Esophagus muscularis mucosa (tissue), 3 donors: ENCODE measurements around the gene PTPRN2.

Source experiments
- CTCF ChIP-seq, 3 experiments: fragments of 200-600 bp in 2 of 3; fragments of 450-650 bp in 1 of 3; sonication (generic) in 2 of 3; IDR thresholded peaks; one replicate each; pipeline ENCODE4 v1.5.1; 2017 to 2019; ENCODE audit warnings: antibody characterized with exemption in 3 of 3, mild to moderate bottlenecking in 2 of 3, moderate library complexity in 1 of 3
- POLR2A ChIP-seq: fragments of 450-650 bp; IDR thresholded peaks from one replicate; pipeline ENCODE4 v1.6.1; 2017; ENCODE audit warnings: antibody characterized with exemption, moderate library complexity, mild to moderate bottlenecking, low read depth
- POLR2AphosphoS5 ChIP-seq, 2 donors: sonication (generic); formaldehyde crosslinking; IDR thresholded peaks; one replicate each; pipeline ENCODE4 v1.6.1; 2017; ENCODE audit warnings: antibody characterized with exemption in 2 of 2

- TF ChIP-seq CTCF (IDR thresholded peaks at IDR 0.05) (no peak), POLR2AphosphoS5 (IDR thresholded peaks at IDR 0.05) (no peak), POLR2A (no peak)
Observed at GRCh38 chr7:157908006-157908782, 679.4 kb downstream of the PTPRN2 start.
